H54 (cell line): Measurements from ENCODE around the gene ELF1.
A peak's percentile ranks its signal among the peaks of the same experiment; 100 is the strongest.

Source experiments
- DNase-seq: peaks from one replicate; pipeline ENCODE4 v3.0.0; 2011; ENCODE audit warnings: low spot score, mixed read lengths; ENCODE audit not compliant: insufficient read length
- FAIRE-seq: peaks from 3 replicates; lab custom pipeline; 2011; peaks lifted over from hg19 to GRCh38; lab: Jason Lieb, UNC
- POLR2A ChIP-seq: IDR thresholded peaks from 2 replicates; pipeline ENCODE4 v1.6.1; 2011; ENCODE audit warnings: low read depth, mild to moderate bottlenecking, low read length

The ELF1 gene

GRCh38 chr13:41019011-41019487 is at the start of gene ELF1:
Gene ELF1, minus strand, starts transcription at chr13:41019316. Its CDS starts 37,262 bp downstream, at chr13:40982054.
- no peak for TF ChIP-seq POLR2A
- FAIRE-seq = peak; percentile 96
- DNase-seq = peak; percentile 19

- DNase-seq (no peak), FAIRE-seq (peak; percentile 15)
- no peak for TF ChIP-seq POLR2A
Observed at GRCh38 chr13:41065078-41065477, 46.0 kb upstream of the ELF1 start.

GRCh38 chr13:41064493-41064892 is 45.4 kb upstream of the ELF1 start:
- DNase-seq = no peak
- FAIRE-seq = no peak
- TF ChIP-seq POLR2A = no peak

GRCh38 chr13:41061914-41062837 is 43.1 kb upstream of the ELF1 start:
- DNase-seq (no peak), FAIRE-seq (no peak)
- no peak for TF ChIP-seq POLR2A

GRCh38 chr13:41061075-41061913 is 42.2 kb upstream of the ELF1 start, which contains the start of gene WBP4:
Gene WBP4, plus strand, starts transcription at chr13:41061509. Its CDS starts 165 bp downstream, at chr13:41061674.
- FAIRE-seq (no peak), DNase-seq (peak; percentile 42)
- peak; percentile 55 for TF ChIP-seq POLR2A

GRCh38 chr13:41060724-41061074 is 41.6 kb upstream of the ELF1 start:
- FAIRE-seq (no peak), DNase-seq (no peak)
- TF ChIP-seq POLR2A = peak; percentile 53; the same call in 1 of the 2 replicates

GRCh38 chr13:41060082-41060723 is 41.1 kb upstream of the ELF1 start:
- FAIRE-seq (no peak), DNase-seq (peak; percentile 32)
- TF ChIP-seq POLR2A = peak; percentile 44

GRCh38 chr13:41059456-41060081 is 40.5 kb upstream of the ELF1 start:
- no peak for TF ChIP-seq POLR2A
- FAIRE-seq = no peak
- DNase-seq = no peak

GRCh38 chr13:41058295-41059070 is 39.4 kb upstream of the ELF1 start:
- TF ChIP-seq POLR2A = no peak
- DNase-seq = no peak
- no peak for FAIRE-seq

- no peak for TF ChIP-seq POLR2A
- FAIRE-seq = no peak
- no peak for DNase-seq
Observed at GRCh38 chr13:41056826-41057711, 38.0 kb upstream of the ELF1 start.

- no peak for TF ChIP-seq POLR2A
- FAIRE-seq (no peak), DNase-seq (no peak)
Observed at GRCh38 chr13:41056194-41056593, 37.1 kb upstream of the ELF1 start.

GRCh38 chr13:41054919-41055619 is 36.0 kb upstream of the ELF1 start:
- FAIRE-seq (no peak), DNase-seq (no peak)
- TF ChIP-seq POLR2A = no peak
